ENCODE measurements around the gene ADAMTS8. TPM values are rescaled to one million over a fixed set of nuclear protein-coding genes. Genes with fewer than 3 reads are reported as not detected.

The ADAMTS8 gene
- total and polyA plus RNA-seq, 4 donors = 0.02 to 0.08 (median 0.07) TPM; not detected in 1

DNA sequence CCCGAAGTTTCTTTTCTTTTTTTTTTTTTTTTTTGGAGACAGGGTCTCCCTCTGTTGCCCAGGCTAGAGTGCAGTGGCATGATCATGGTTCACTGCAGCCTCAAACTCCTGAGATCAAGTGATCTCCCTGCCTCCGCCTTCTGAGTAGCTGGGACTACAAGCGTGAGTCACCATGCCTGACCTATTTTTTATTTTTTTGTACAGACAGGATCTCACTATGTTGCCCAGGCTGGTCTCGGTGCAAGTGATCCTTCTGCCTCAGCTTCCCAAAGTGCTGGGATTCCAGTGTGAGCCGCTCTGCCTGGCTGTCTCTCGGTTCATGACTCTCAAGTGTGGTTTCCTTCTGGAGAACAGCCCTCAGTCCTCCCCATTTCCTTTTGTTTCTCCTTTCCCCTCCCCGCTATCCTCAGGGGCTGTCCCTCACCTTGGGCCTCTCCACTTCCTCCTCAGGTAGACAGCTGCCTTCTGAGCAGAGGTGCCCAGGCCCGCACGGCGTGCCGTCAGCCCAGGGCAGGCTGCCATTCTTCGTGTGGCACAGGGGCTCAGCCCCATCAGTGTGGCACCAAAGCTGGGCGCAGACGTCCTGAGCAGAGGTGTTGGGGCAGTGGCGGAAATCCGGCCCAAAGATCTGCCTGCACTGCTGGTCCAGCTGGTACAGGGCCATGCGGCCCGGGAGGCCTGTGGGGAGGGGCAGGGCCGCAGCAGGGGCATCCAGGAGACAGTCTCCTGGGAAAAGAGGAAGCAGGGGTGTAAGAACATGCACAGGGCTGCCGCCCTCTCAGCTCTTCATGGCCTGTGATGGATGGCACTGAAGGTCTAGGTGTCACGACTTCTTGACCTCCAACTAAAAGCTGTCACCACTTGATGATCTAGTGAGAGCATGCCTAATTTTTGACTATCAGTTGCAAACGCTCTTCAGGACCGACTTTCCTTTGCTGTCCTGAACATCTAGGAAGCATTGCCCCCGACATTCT is 14.0 kb downstream of the ADAMTS8 start:
- no peak for DNase-seq (ENCODE audit: low spot score)
- H3K27ac ChIP-seq (ENCODE audit: low read depth in 1 of 2, low read length in 2 of 2) = no peak overlapping the region
- no peak overlapping the region for H3K9ac ChIP-seq (ENCODE audit: low read depth in 1 of 2, low read length in 2 of 2)
- no peaks in the 10 kb centered on the region for H3K9me3 ChIP-seq (ENCODE audit: control insufficient read depth in 4 of 4, low read length in 3 of 4)
- no peaks in the 10 kb centered on the region for H3K36me3 ChIP-seq (ENCODE audit: control insufficient read depth in 4 of 4, insufficient read depth in 3 of 4, low read depth in 1 of 4, low read length in 3 of 4)
- H3K27me3 ChIP-seq (ENCODE audit: control insufficient read depth in 4 of 4, insufficient read depth in 4 of 4, low read length in 3 of 4) = peaks cover 0 to 5% (median 0%) of the 10 kb centered on the region in 4 donors
- H3K4me3 ChIP-seq (ENCODE audit: low read depth in 1 of 3, low read length in 3 of 3) = no peak overlapping the region
- H3K4me1 ChIP-seq (ENCODE audit: control insufficient read depth in 4 of 4, insufficient read depth in 4 of 4, low read length in 3 of 4) = no peaks in the 10 kb centered on the region
- TF ChIP-seq RAD21 (IDR thresholded peaks at IDR 0.05) (no peak), FOXA2 (IDR thresholded peaks at IDR 0.05) (no peak), SP1 (IDR thresholded peaks at IDR 0.05) (no peak), JUND (IDR thresholded peaks at IDR 0.05) (no peak), FOXA1 (IDR thresholded peaks at IDR 0.05) (no peak), TAF1 (conservative IDR thresholded peaks at IDR 0.05) (no peak), RXRA (IDR thresholded peaks at IDR 0.05) (no peak), EGR1 (IDR thresholded peaks at IDR 0.05; ENCODE audit: low read depth in 2 of 2) (no peak), YY1 (IDR thresholded peaks at IDR 0.05) (no peak), NR2F2 (IDR thresholded peaks at IDR 0.05) (no peak), HNF4G (IDR thresholded peaks at IDR 0.05) (no peak), HNF4A (conservative IDR thresholded peaks at IDR 0.05) (no peak)
- TF ChIP-seq, protein P1, sequence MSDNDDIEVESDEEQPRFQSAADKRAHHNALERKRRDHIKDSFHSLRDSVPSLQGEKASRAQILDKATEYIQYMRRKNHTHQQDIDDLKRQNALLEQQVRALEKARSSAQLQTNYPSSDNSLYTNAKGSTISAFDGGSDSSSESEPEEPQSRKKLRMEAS (IDR thresholded peaks at IDR 0.05) = no peak
- TF ChIP-seq, protein P2, sequence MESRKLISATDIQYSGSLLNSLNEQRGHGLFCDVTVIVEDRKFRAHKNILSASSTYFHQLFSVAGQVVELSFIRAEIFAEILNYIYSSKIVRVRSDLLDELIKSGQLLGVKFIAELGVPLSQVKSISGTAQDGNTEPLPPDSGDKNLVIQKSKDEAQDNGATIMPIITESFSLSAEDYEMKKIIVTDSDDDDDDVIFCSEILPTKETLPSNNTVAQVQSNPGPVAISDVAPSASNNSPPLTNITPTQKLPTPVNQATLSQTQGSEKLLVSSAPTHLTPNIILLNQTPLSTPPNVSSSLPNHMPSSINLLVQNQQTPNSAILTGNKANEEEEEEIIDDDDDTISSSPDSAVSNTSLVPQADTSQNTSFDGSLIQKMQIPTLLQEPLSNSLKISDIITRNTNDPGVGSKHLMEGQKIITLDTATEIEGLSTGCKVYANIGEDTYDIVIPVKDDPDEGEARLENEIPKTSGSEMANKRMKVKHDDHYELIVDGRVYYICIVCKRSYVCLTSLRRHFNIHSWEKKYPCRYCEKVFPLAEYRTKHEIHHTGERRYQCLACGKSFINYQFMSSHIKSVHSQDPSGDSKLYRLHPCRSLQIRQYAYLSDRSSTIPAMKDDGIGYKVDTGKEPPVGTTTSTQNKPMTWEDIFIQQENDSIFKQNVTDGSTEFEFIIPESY (IDR thresholded peaks at IDR 0.05) = no peak
- TF ChIP-seq, protein P3, sequence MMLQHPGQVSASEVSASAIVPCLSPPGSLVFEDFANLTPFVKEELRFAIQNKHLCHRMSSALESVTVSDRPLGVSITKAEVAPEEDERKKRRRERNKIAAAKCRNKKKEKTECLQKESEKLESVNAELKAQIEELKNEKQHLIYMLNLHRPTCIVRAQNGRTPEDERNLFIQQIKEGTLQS (IDR thresholded peaks at IDR 0.05) = no peak
- TF ChIP-seq, protein P4, sequence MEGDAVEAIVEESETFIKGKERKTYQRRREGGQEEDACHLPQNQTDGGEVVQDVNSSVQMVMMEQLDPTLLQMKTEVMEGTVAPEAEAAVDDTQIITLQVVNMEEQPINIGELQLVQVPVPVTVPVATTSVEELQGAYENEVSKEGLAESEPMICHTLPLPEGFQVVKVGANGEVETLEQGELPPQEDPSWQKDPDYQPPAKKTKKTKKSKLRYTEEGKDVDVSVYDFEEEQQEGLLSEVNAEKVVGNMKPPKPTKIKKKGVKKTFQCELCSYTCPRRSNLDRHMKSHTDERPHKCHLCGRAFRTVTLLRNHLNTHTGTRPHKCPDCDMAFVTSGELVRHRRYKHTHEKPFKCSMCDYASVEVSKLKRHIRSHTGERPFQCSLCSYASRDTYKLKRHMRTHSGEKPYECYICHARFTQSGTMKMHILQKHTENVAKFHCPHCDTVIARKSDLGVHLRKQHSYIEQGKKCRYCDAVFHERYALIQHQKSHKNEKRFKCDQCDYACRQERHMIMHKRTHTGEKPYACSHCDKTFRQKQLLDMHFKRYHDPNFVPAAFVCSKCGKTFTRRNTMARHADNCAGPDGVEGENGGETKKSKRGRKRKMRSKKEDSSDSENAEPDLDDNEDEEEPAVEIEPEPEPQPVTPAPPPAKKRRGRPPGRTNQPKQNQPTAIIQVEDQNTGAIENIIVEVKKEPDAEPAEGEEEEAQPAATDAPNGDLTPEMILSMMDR (IDR thresholded peaks at IDR 0.05; ENCODE audit: low read depth, low read length, missing input control) = no peak
- TF ChIP-seq, protein P5, sequence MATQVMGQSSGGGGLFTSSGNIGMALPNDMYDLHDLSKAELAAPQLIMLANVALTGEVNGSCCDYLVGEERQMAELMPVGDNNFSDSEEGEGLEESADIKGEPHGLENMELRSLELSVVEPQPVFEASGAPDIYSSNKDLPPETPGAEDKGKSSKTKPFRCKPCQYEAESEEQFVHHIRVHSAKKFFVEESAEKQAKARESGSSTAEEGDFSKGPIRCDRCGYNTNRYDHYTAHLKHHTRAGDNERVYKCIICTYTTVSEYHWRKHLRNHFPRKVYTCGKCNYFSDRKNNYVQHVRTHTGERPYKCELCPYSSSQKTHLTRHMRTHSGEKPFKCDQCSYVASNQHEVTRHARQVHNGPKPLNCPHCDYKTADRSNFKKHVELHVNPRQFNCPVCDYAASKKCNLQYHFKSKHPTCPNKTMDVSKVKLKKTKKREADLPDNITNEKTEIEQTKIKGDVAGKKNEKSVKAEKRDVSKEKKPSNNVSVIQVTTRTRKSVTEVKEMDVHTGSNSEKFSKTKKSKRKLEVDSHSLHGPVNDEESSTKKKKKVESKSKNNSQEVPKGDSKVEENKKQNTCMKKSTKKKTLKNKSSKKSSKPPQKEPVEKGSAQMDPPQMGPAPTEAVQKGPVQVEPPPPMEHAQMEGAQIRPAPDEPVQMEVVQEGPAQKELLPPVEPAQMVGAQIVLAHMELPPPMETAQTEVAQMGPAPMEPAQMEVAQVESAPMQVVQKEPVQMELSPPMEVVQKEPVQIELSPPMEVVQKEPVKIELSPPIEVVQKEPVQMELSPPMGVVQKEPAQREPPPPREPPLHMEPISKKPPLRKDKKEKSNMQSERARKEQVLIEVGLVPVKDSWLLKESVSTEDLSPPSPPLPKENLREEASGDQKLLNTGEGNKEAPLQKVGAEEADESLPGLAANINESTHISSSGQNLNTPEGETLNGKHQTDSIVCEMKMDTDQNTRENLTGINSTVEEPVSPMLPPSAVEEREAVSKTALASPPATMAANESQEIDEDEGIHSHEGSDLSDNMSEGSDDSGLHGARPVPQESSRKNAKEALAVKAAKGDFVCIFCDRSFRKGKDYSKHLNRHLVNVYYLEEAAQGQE (IDR thresholded peaks at IDR 0.05) = no peak
- WGBS = 79% methylated on average over 24 of the region's 24 CpGs

Data from liver (tissue), 9 donors.